Measurements from ENCODE around the gene KANSL2.
A peak's percentile ranks its signal among the peaks of the same experiment; 100 is the strongest.
"Not testable (repeated sequence)": the region's sequence is repeated elsewhere in the genome, so short reads cannot be mapped to it uniquely, and the experiment has no call there.

The KANSL2 gene

GRCh38 chr12:48678551-48679185 lies 3.4 kb downstream of the KANSL2 start:
- H3K36me3 Mint-ChIP-seq (ENCODE audit: insufficient read depth), result peaks cover 87% of the 10 kb centered on the region
- DNase-seq (no peak), ATAC-seq (replicated peaks) (no peak)
- no peaks in the 10 kb centered on the region for H3K9me3 Mint-ChIP-seq
- peak overlapping the region; percentile 39 to 86 for H3K27ac Mint-ChIP-seq
- H3K4me1 Mint-ChIP-seq (ENCODE audit: low read depth in 2 of 2), result peaks cover 43 to 53% of the 10 kb centered on the region in 2 donors
- no peaks in the 10 kb centered on the region for H3K27me3 Mint-ChIP-seq
- peak overlapping the region; percentile 91 to 93 for H3K4me3 Mint-ChIP-seq

- Mint-ChIP-seq H3K4me1 (ENCODE audit: low read depth in 2 of 2) (peaks cover 7 to 18% of the 10 kb centered on the region in 2 donors), H3K9me3 (no peaks in the 10 kb centered on the region), H3K36me3 (ENCODE audit: insufficient read depth) (peaks cover 98% of the 10 kb centered on the region), H3K27ac (no peak overlapping the region), H3K27me3 (no peaks in the 10 kb centered on the region), H3K4me3 (no peak overlapping the region)
- ATAC-seq (replicated peaks) (no peak), DNase-seq (no peak)
Observed at GRCh38 chr12:48671231-48671856, 10.7 kb downstream of the KANSL2 start.

- H3K27me3 Mint-ChIP-seq, result no peaks in the 10 kb centered on the region
- ATAC-seq (replicated peaks) (no peak), DNase-seq (no peak)
- H3K4me3 Mint-ChIP-seq, result no peak overlapping the region
- H3K27ac Mint-ChIP-seq, result peak overlapping the region in 1 of 2 donors; percentile 38
- peaks cover 4 to 10% of the 10 kb centered on the region in 2 donors for H3K4me1 Mint-ChIP-seq (ENCODE audit: low read depth in 2 of 2)
- peaks cover 98% of the 10 kb centered on the region for H3K36me3 Mint-ChIP-seq (ENCODE audit: insufficient read depth)
- H3K9me3 Mint-ChIP-seq, result no peaks in the 10 kb centered on the region
Observed at GRCh38 chr12:48668996-48669395, 13.0 kb downstream of the KANSL2 start.

GRCh38 chr12:48659863-48660262 lies 22.2 kb downstream of the KANSL2 start:
- Mint-ChIP-seq H3K27ac (no peak overlapping the region), H3K4me1 (ENCODE audit: low read depth in 2 of 2) (peaks cover under 1 to 2% of the 10 kb centered on the region in 2 donors), H3K27me3 (no peaks in the 10 kb centered on the region), H3K4me3 (no peak overlapping the region), H3K9me3 (no peaks in the 10 kb centered on the region), H3K36me3 (ENCODE audit: insufficient read depth) (peaks cover 90% of the 10 kb centered on the region)
- ATAC-seq (replicated peaks) (no peak), DNase-seq (no peak)

- Mint-ChIP-seq H3K27ac (peak overlapping the region in 1 of 2 donors; percentile 49), H3K27me3 (no peaks in the 10 kb centered on the region), H3K4me1 (ENCODE audit: low read depth in 2 of 2) (peaks cover 1 to 3% of the 10 kb centered on the region in 2 donors), H3K4me3 (no peak overlapping the region), H3K9me3 (no peaks in the 10 kb centered on the region), H3K36me3 (ENCODE audit: insufficient read depth) (peaks cover 58% of the 10 kb centered on the region)
- no peak for ATAC-seq (replicated peaks)
- no peak for DNase-seq
Observed at GRCh38 chr12:48651681-48652080, 30.4 kb downstream of the KANSL2 start.

- H3K27me3 Mint-ChIP-seq; H3K9me3 Mint-ChIP-seq; H3K4me1 Mint-ChIP-seq (ENCODE audit: low read depth in 2 of 2); DNase-seq; H3K4me3 Mint-ChIP-seq; ATAC-seq (replicated peaks); H3K27ac Mint-ChIP-seq: not testable (repeated sequence)
- H3K36me3 Mint-ChIP-seq (ENCODE audit: insufficient read depth), result peaks cover 14% of the 10 kb centered on the region
Observed at GRCh38 chr12:48645354-48645753, 36.7 kb downstream of the KANSL2 start.

- H3K27me3 Mint-ChIP-seq, result no peaks in the 10 kb centered on the region
- H3K4me1 Mint-ChIP-seq (ENCODE audit: low read depth in 2 of 2), result peaks cover 0 to 1% of the 10 kb centered on the region in 2 donors
- no peak overlapping the region for H3K27ac Mint-ChIP-seq
Observed at GRCh38 chr12:48643011-48643410, 39.0 kb downstream of the KANSL2 start.

GRCh38 chr12:48641752-48642555 lies 40.1 kb downstream of the KANSL2 start:
- not testable (repeated sequence) for H3K36me3 Mint-ChIP-seq (ENCODE audit: insufficient read depth); H3K9me3 Mint-ChIP-seq; H3K27me3 Mint-ChIP-seq; DNase-seq; H3K27ac Mint-ChIP-seq; ATAC-seq (replicated peaks); H3K4me3 Mint-ChIP-seq; H3K4me1 Mint-ChIP-seq (ENCODE audit: low read depth in 2 of 2)

More at GRCh38 chr12:48643011-48643410, 39.0 kb downstream of the KANSL2 start:
- peaks cover 12% of the 10 kb centered on the region for H3K36me3 Mint-ChIP-seq (ENCODE audit: insufficient read depth)
- no peak overlapping the region for H3K4me3 Mint-ChIP-seq
- H3K9me3 Mint-ChIP-seq, result no peaks in the 10 kb centered on the region
- no peak for ATAC-seq (replicated peaks)
- no peak for DNase-seq

- H3K27me3 Mint-ChIP-seq, result no peaks in the 10 kb centered on the region
- H3K4me3 Mint-ChIP-seq, result no peak overlapping the region
- no peaks in the 10 kb centered on the region for H3K9me3 Mint-ChIP-seq
- H3K4me1 Mint-ChIP-seq (ENCODE audit: low read depth in 2 of 2), result no peaks in the 10 kb centered on the region
- no peak for DNase-seq
- H3K36me3 Mint-ChIP-seq (ENCODE audit: insufficient read depth), result peaks cover 5% of the 10 kb centered on the region
- H3K27ac Mint-ChIP-seq, result peak overlapping the region in 1 of 2 donors; percentile 45
- no peak for ATAC-seq (replicated peaks)
Observed at GRCh38 chr12:48640854-48641253, 41.2 kb downstream of the KANSL2 start.

- no peak for DNase-seq
- H3K9me3 Mint-ChIP-seq, result no peaks in the 10 kb centered on the region
- H3K27me3 Mint-ChIP-seq, result no peaks in the 10 kb centered on the region
- H3K36me3 Mint-ChIP-seq (ENCODE audit: insufficient read depth), result peaks cover 1% of the 10 kb centered on the region
- no peak overlapping the region for H3K27ac Mint-ChIP-seq
- no peak overlapping the region for H3K4me3 Mint-ChIP-seq
- no peaks in the 10 kb centered on the region for H3K4me1 Mint-ChIP-seq (ENCODE audit: low read depth in 2 of 2)
- ATAC-seq (replicated peaks), result no peak
Observed at GRCh38 chr12:48640428-48640827, 41.6 kb downstream of the KANSL2 start.

GRCh38 chr12:48631071-48631470 lies 51.0 kb downstream of the KANSL2 start:
- H3K27ac Mint-ChIP-seq, result no peak overlapping the region
- no peaks in the 10 kb centered on the region for H3K4me1 Mint-ChIP-seq (ENCODE audit: low read depth in 2 of 2)
- no peak overlapping the region for H3K4me3 Mint-ChIP-seq
- no peaks in the 10 kb centered on the region for H3K36me3 Mint-ChIP-seq (ENCODE audit: insufficient read depth)
- H3K9me3 Mint-ChIP-seq, result no peaks in the 10 kb centered on the region
- ATAC-seq (replicated peaks) (no peak), DNase-seq (no peak)
- peaks cover 53 to 82% of the 10 kb centered on the region in 2 donors for H3K27me3 Mint-ChIP-seq

- ATAC-seq (replicated peaks), result no peak
- H3K4me1 Mint-ChIP-seq (ENCODE audit: low read depth in 2 of 2), result no peaks in the 10 kb centered on the region
- peaks cover 58 to 82% of the 10 kb centered on the region in 2 donors for H3K27me3 Mint-ChIP-seq
- no peak overlapping the region for H3K27ac Mint-ChIP-seq
- DNase-seq, result no peak
- no peaks in the 10 kb centered on the region for H3K9me3 Mint-ChIP-seq
- no peaks in the 10 kb centered on the region for H3K36me3 Mint-ChIP-seq (ENCODE audit: insufficient read depth)
- no peak overlapping the region for H3K4me3 Mint-ChIP-seq
Observed at GRCh38 chr12:48630346-48630745, 51.7 kb downstream of the KANSL2 start.

- Mint-ChIP-seq H3K27ac (no peak overlapping the region), H3K4me1 (ENCODE audit: low read depth in 2 of 2) (no peaks in the 10 kb centered on the region), H3K9me3 (no peaks in the 10 kb centered on the region), H3K36me3 (ENCODE audit: insufficient read depth) (no peaks in the 10 kb centered on the region), H3K27me3 (peaks cover 66 to 84% of the 10 kb centered on the region in 2 donors), H3K4me3 (no peak overlapping the region)
- no peak for DNase-seq
- no peak for ATAC-seq (replicated peaks)
Observed at GRCh38 chr12:48629541-48629940, 52.5 kb downstream of the KANSL2 start.
